Measurements from ENCODE around the gene MST1R.

GRCh38 chr3:49911611-49912010 is 7.9 kb upstream of the MST1R start:
- TF ChIP-seq, protein P1, sequence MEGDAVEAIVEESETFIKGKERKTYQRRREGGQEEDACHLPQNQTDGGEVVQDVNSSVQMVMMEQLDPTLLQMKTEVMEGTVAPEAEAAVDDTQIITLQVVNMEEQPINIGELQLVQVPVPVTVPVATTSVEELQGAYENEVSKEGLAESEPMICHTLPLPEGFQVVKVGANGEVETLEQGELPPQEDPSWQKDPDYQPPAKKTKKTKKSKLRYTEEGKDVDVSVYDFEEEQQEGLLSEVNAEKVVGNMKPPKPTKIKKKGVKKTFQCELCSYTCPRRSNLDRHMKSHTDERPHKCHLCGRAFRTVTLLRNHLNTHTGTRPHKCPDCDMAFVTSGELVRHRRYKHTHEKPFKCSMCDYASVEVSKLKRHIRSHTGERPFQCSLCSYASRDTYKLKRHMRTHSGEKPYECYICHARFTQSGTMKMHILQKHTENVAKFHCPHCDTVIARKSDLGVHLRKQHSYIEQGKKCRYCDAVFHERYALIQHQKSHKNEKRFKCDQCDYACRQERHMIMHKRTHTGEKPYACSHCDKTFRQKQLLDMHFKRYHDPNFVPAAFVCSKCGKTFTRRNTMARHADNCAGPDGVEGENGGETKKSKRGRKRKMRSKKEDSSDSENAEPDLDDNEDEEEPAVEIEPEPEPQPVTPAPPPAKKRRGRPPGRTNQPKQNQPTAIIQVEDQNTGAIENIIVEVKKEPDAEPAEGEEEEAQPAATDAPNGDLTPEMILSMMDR (IDR thresholded peaks at IDR 0.05; ENCODE audit: insufficient read depth, low read depth, low read length), result no peak
- TF ChIP-seq EZH2 (IDR thresholded peaks at IDR 0.05; ENCODE audit: insufficient read depth, low read length), result no peak

Measured in astrocyte (in vitro differentiated cells and primary cell).